HG03139 (cell line): Measurements from ENCODE around the gene SMC1A.
"Not testable (repeated sequence)": the region's sequence is repeated elsewhere in the genome, so short reads cannot be mapped to it uniquely, and the experiment has no call there.

Experiments used
- ATAC-seq: cut with Tn5 transposase; IDR thresholded peaks from one replicate; pipeline ENCODE4 v1.9.1; 2021; ENCODE audit not compliant: unreplicated experiment

Gene SMC1A

GRCh38 chrX:53422861-53423306, 430 bp upstream of the SMC1A start, which contains the start of gene RIBC1:
Gene RIBC1, plus strand, starts transcription at chrX:53422873. Its CDS starts 3,404 bp downstream, at chrX:53426277.
- no peak for ATAC-seq

- ATAC-seq, result no peak
Measured at GRCh38 chrX:53421772-53422085, 725 bp downstream of the SMC1A start.

- ATAC-seq, result no peak
Measured at GRCh38 chrX:53421125-53421524, 1.3 kb downstream of the SMC1A start.

- ATAC-seq, result not testable (repeated sequence)
Measured at GRCh38 chrX:53420351-53420750, 2.1 kb downstream of the SMC1A start.

GRCh38 chrX:53412446-53412845, 10.0 kb downstream of the SMC1A start:
- ATAC-seq, result no peak

GRCh38 chrX:53403535-53403934, 18.9 kb downstream of the SMC1A start:
- ATAC-seq, result no peak

- ATAC-seq, result no peak
Measured at GRCh38 chrX:53398216-53398615, 24.2 kb downstream of the SMC1A start.

GRCh38 chrX:53395605-53396298, 26.7 kb downstream of the SMC1A start:
- ATAC-seq, result no peak

GRCh38 chrX:53383376-53384076, 38.9 kb downstream of the SMC1A start:
- no peak for ATAC-seq

- ATAC-seq, result no peak
Measured at GRCh38 chrX:53379747-53380146, 42.7 kb downstream of the SMC1A start.

- no peak for ATAC-seq
Measured at GRCh38 chrX:53379008-53379710, 43.3 kb downstream of the SMC1A start.

- ATAC-seq, result no peak
Measured at GRCh38 chrX:53377464-53377863, 45.0 kb downstream of the SMC1A start.

GRCh38 chrX:53376888-53377287, 45.6 kb downstream of the SMC1A start:
- ATAC-seq, result no peak

GRCh38 chrX:53374923-53375322, 47.5 kb downstream of the SMC1A start:
- no peak for ATAC-seq

GRCh38 chrX:53374222-53374820, 48.1 kb downstream of the SMC1A start:
- no peak for ATAC-seq

- ATAC-seq, result no peak
Measured at GRCh38 chrX:53373307-53373706, 49.1 kb downstream of the SMC1A start.

- ATAC-seq, result not testable (repeated sequence)
Measured at GRCh38 chrX:53366454-53366853, 56.0 kb downstream of the SMC1A start.

GRCh38 chrX:53362449-53362848, 60.0 kb downstream of the SMC1A start:
- ATAC-seq, result no peak

GRCh38 chrX:53357799-53358530, 64.5 kb downstream of the SMC1A start:
- ATAC-seq, result no peak

GRCh38 chrX:53356186-53356585, 66.3 kb downstream of the SMC1A start:
- ATAC-seq, result no peak

- no peak for ATAC-seq
Measured at GRCh38 chrX:53354669-53355068, 67.8 kb downstream of the SMC1A start.
